COLO829 (cell line): ENCODE data around the gene C8G.

ENCODE experiments used
- DNase-seq: peaks from one replicate; pipeline ENCODE4 v3.0.0; 2012; ENCODE audit warnings: low spot score

Gene C8G

DNA sequence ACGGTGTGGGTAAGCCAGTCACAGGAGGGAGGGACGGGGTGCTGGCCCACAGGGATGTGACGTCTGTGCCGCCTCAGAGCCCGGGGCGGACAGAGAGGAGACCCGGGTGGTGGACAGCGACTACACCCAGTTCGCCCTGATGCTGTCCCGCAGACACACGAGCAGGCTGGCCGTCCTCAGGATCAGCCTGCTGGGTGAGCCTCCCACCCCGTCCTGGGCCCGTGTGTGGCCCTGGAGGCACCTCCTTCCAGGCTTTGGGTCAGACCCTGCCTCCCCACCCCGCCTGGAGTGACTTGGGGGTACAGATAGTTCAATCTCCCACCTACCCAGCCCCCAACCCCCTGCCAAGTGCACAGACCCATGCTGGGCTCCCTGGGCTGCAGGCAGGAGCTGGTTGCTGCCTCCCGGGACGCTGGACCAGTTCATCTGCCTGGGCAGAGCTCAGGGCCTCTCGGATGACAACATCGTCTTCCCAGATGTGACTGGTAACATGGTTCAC lies 8.8 kb downstream of the C8G start:
- no peak for DNase-seq

DNA sequence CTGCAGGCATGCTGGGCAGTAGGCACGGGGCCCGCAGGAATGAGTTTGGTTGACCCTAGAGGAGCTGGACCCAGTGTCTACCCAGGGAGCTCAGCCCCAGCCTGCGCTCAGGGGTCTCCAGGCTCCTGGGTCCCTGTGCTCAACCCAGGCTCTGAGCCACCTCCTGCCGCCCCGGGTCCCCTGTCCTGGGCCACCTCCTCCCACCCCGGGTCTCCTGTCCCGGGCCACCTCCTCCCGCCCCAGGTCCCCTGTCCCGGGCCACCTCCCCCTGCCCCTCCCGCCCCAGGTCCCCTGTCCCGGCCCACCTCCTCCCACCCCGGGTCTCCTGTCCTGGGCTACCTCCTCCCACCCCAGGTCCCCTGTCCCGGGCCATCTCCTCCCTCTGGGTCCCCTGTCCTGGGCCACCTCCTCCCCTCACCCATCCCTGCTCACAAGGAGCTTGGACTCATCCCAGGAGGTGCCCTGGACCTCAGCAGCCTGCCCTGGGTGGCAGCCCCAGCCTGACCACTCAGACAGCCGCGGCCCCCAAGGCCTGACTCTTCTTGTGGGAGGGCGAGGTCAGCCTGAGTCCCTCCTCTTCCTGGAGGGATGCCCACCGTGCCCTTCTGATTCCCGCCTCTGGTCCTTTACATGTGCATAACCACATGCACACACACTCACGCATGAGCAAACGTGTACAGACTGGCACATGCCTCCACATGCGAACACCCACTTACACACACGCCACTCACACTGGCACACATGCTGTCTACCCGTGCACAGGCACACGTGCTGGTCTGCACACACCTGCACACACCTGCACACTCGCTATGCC lies 9.4 kb downstream of the C8G start:
- no peak for DNase-seq

DNA sequence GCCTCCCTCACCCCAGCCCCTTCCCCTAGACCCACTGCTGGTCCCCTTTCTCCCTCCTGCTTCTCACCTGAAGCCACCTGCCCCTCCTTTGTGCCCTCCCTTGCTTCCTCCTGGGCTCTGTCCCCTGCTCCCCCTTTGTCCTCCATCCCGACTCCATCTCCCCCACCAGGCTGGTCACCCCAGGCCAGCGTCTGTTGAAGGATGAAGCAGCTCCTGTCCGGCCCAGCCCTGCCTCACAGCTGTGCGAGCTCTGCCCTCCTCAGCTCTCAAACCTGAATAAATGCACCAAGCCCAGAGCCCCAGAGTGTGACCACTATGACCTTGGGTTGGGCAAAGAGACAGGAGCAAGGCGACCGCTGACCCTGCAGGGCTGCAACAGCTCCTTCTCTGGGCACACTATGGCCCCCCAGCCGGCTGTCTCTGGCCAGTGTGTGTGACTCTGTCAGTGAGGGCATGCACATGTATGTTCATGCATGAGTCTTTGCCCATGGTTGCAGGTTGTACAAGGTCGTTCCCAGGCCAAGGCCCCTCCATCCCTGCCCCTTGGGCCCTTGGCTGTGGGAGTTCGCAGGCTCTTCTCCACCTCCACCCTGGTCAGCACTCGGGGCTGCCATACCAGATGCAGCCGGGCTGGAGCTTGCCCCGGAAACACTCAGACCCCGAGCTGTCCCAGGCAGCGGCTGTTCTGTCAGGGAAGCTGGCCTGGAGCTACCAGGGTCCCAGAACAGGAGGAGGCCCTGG lies 10.3 kb downstream of the C8G start:
- DNase-seq = no peak

DNA sequence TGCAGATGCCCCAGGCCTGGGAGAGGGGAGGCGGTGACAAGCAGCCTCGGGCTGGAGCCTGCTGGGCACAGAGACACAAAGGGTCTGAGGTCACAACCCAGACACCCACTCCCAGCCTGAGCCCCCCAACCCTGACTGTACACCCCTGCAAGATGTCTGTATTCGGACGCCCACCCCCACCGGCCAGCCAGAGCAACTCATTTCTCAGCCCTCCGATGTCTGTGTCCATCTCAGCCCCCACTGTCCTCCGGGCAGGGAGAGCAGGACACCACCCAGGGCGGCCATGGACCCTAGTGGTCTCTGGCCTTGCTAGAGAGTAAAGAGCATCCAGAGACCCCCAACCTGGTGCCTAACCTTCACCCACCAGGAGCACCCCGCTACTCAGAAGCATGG lies 10.9 kb downstream of the C8G start:
- no peak for DNase-seq

DNA sequence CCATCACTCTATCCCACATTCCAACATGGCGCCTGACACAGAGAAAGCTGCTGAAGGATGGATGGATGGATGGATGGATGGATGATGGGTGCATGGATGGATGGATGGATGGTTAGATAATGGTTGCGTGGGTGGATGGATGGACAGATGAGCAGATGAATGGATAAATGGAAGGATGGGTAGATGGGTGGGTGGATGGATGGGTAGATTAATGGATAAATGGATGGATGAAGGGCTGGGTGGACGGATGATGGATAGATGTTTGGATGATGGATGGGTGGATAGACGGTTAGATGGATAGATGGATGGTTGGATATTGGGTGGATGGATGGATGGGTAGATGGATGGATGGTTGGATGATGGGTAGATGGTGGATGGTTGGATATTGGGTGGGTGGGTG lies 11.6 kb downstream of the C8G start:
- DNase-seq = no peak

DNA sequence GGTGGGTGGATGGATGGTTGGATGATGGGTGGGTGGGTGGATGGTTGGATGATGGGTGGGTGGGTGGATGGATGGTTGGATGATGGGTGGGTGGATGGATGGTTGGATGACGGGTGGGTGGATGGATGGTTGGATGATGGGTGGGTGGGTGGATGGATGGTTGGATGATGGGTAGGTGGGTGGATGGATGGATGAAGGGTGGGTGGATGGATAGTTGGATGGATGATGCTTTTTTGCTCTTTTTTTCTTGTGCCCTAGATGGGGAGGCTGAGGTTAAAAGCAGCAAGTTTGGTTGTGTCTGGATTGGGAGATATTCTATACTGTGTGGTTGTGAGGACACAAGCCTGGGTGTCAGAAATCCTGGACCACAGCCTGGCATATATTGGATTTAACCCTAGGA lies 12.4 kb downstream of the C8G start:
- no peak for DNase-seq

DNA sequence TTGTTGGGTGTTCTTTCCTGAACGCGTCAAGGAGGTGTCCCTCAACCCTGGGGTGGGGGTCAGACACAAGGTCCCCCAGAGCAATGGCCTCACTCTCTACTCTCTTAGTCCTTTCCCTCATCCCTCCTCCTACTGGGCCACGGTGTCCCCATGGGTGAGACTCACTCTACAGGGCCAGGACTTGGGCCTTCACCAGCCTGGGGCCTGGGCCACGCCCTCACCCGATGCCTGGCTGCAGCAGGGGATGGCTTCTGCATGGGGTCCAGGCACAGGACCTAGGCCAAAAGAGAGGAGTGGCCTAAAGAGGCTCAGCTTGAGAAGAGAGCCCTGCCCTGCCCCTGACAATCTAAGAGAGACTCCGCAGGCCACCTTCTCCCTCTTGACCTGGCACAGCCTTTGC lies 12.9 kb downstream of the C8G start:
- DNase-seq = no peak

DNA sequence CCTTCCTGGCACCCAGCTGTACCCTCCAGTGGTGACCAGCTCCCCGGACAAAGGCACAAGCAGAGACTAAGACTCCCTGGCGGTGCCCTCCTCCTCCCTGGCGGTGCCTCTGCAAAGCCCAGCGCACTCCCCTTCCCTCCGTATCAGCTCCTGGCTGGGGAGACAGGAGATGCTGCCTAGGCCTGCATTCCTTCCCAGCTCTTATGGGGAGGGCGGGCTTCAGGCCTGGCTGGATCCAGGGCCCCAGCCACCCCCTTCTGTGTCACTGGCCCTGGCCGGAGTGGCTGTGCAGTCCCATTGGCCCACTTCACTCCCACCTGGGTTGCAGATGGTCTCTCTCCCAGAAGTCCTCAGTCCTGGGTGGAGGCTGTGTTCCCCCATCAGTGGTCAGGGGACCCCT lies 13.4 kb downstream of the C8G start:
- no peak for DNase-seq

DNA sequence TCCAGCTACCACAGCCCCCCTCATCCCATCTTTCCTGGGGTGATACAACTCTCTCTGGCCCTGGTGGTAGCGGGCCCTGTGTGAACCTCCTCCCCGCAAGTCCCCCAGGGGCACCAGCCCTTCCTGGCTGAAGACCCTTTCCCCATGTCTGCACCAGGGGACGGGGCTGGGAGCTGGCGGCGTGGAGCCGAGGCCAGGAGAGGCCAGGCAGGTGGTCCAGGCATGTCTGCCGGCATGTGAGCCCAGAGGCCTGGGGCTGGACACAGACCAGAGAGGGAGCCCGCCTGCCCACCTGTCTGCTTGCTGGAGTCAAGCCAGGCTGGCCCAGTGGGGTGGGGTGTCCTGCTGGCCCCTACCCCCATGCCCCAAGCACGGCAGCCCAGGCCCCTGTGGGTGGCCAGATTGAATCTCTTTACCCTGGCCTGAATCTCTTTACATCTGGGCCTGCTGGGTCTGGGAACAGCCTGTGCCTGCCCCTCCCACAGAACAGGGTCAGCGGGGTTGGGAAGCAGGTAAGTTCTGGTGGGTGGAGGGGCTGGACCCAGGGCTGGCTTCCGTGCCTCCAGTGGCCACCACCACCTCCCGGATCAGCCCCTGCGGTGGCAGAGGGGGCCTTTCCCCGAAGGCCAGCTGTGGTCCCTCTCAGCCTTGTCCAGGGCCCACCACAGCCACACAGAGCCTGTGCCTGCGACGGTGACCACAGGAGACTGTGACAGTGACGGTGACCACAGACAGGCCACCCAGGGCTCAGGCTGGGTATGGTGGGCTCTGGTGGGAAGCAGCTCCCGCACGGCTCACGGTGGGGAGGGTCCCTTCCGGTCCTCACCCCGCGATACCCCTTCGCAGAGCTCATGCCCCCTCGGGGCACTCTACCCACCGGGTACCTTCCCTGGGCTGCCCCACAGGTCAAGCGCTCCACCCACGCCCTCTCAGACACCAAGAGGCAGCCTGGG lies 14.1 kb downstream of the C8G start:
- DNase-seq = no peak

DNA sequence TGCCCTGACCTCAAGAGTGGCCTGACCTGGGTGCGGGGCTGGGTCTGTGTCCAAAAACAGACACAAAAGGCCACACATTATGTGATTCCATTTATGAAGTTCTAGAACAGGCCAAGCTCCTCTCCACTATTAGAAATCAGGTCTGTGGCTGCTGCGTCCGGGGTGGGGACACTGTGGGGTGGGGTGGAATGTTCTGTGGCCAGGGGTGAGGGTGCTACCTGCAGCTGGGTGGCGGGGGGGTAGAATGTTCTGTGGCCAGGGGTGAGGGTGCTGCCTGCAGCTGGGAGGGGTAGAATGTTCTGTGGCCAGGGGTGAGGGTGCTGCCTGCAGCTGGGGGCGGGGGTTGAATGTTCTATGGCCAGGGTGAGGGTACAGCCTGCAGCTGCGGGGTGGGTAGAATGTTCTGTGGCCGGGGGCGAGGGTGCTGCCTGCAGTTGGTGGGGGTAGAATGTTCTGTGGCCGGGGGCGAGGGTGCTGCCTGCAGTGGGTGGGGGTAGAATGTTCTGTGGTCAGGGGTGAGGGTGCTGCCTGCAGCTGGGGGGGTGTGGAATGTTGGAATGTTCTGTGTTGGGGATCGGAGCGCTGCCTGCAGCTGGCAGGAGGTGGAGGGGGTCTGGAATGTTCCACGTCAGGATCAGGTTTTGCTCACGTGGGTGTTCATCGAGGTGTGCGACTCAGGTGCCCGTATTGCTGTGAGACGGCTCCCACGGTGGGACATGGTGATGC lies 15.3 kb downstream of the C8G start:
- DNase-seq = no peak

DNA sequence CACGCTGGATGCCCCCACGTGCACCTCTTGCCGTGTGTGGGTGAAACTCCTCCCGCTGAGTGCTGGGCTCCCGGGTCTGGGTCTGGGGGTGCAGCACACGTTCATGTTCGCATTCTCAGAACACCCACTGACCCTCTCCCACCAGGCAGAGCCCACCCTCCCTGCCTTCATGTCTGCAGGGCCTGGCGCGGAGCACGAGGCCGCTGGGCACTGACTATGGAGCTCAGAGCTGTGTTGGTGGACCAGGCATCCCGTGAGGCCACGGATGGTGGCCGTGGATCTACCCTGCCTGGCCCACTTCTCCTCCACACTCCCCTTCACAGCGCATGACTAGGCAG lies 15.9 kb downstream of the C8G start:
- no peak for DNase-seq

DNA sequence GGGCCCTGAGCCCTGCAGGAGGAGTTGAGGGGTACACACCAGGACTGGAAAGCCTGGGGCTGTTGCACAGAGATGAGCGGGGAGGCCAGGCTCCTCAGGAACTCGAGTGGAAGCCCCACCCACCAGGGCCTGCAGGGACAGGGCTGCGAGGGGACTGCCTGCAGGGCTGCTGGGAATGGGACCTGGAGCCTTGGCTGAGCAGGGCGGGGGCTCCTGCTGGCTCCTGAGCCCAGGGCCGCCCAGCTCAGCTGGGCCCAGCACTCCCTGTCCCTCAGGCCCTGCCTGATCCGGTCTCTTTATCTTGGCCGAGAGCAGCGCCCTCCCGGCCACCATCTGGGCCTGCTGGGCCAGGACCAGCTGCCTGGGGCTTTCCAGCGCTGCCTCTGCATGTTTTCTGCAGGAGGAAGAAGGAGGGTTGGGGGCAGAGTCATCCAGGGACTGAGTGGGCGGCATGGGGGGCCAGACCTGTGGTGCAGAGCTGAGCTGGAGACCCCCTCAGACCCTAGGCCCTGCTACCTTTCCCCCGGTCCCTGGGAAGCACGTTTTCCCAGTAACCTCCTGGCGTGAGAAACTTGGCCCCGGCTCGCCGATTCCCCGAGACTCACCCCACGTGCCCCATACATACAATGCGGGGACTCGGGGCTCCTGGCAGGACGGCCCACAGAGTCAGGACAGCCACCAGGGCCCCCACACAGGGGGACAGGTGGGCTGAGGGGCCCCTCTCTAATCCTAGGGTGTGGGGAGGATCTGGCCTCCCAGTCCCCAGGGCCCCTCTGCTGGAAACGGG lies 16.4 kb downstream of the C8G start:
- no peak for DNase-seq

DNA sequence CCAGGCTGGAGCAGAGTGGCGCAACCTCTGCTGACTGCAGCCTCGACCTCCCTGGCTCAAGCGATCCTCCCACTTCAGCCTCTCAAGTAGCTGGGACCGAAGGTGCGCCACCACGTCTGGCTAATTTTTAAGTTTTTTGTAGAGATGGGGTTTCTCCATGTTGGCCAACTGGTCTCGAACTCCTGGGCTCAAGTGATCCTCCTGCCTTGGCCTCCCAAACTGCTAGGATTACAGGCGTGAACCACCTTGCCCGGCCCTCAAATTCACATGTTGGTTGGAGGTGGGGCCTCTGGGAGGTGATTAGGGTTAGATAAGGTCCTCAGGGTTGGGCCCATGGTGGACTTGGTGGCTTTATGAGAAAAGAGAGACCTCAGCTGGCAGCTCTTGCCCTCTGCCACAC lies 17.1 kb downstream of the C8G start:
- DNase-seq = no peak

DNA sequence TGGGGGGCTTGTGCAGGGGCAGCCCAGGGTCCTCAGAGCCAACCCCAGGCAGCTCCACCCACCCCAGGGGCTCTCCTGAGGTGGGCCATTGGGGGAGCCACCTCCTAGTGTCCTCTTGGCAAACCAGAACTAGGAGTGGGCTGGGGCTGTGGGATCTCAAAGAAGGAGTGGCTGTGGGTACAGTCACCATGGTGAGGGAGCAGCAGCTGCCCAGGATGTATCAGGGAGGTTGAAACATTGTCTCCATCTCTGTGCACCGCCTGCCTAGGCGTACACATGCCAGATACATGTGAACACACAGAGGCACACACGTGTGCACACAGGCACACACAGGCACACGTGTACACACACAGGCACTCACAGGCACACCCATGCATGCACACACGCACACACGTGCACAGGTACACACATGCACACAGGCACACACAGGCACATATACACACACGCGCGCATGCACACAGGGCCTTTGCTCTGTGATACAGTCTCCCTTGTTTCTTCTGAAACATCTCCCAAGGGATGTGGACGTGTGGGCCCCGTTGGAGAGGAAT lies 17.7 kb downstream of the C8G start:
- DNase-seq = no peak

DNA sequence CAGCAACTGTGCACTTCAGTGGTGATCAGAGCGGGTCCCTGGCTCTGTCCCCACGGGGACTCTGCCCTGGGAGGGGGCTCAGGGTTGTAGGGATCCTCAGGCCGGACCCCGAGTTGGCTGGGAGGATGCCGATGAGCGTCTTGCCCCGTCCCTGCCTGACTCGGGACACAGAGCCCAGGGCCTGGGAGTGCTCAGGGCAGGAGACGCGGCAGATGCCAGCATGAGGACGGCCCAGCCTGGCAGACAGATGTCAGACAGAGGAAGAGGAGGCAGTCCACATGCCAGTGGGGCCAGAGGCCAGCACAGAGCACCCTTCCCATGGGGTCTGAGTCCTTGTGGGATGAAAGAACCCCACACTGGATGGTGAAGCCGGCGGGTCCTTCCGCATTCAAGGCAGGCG lies 18.3 kb downstream of the C8G start:
- DNase-seq = no peak

DNA sequence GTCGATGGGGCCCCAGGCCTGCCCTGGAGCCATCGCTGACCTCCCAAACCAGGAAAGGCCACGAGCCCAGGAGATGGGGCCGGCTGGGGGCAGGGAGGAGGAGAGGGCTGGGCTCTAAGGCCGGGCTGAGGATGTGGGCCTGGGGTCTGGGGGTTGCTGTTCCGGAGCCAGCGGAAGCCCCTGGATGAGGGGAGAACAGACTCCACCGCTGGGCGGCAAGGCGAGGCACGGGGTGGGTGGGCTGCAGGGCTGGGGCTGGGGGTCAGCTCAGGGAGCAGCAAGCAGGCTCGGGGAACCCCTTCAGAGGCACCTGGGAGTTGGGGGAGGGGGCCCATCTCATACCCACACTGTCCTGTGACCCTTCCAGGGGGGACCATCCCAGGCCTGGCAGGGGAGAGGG lies 18.7 kb downstream of the C8G start:
- DNase-seq = no peak

DNA sequence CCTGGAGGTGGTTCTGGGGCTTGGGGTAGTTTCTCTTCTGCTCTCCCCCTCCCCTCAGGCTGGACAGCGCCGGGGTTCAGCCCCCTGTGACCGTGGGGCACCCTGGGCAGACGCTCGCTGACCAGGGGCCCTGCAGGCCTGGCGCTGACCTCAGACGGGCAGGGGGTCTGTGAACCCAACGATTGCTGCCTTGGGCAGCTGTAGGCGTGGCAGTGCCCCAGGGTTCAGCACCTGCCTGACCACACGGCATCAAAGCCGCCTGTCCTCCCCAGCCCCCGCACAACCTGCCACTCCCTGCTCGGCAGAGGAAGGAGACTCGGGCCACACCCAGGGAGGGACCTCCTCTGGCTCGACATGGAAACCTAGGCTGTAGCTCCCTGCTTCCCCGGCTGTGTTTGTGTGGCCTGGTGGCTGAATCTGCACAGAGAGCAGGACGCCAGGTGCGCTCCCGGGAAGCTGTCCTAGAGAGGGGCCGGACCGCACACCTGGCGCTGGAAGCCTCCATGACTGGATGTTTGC lies 19.2 kb downstream of the C8G start:
- DNase-seq = no peak

DNA sequence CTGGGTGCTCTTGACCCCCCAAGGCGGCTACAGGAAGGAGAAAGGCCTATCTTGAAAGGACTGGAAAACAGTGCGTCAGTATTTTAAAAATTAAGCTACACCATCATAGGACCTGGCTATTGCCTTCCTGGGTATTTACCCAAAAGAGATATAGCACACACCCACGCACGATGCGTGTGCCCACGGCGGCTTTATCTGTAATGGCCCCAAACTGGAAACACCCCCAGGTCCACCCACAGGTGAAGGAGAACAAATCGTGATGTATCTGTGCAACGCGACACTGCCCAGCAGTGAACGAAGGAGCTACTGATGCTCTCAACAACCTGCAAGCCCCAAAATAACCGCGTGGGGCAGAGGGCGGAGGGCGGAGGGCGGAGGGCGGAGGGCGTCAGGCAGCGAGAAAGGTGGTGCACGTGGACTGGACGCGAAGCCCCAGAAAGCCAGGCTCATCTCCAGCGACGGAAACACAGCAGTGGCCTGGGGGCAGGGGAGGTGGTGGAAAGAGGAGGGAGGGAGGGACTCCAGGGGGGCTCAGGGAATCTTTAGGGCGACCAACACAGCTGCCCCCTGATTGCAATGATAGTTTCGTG lies 19.9 kb downstream of the C8G start:
- no peak for DNase-seq

DNA sequence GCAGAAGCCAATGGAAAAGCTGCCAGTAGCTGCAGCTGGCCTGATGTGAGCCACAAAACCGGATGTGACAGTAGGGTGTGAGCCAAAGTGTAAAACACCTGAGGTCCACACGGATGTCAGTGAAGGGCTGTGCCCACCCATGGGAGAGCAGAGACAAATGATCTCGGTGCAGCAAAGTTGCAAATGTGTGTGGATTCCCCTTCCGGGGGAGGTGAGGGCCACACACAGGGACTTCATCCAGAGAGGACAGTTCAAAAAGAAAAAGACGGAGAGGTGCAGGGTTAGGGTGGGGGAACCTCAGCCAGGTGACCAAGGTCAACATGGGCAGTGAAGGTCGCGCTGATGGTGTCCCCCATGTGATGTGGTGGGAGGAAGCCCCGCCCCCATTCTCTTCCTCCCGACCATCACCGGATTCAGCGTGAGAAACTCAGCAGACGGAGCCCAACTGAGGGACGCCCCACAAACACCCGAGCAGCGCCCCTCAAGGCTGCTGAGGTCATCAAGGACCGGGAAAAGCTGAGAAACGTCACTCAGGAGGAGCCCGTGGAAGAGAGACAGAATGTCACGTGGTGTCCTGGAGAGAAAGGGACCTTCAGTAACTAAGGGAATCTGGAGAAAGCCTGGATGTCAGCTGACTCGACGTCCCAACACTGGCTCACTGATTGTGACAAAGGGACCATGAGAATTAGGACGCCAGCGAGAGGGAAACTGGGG lies 20.9 kb downstream of the C8G start:
- DNase-seq = peak; percentile 59
